ENCODE measurements around the gene TMEM234.

Gene TMEM234

DNA sequence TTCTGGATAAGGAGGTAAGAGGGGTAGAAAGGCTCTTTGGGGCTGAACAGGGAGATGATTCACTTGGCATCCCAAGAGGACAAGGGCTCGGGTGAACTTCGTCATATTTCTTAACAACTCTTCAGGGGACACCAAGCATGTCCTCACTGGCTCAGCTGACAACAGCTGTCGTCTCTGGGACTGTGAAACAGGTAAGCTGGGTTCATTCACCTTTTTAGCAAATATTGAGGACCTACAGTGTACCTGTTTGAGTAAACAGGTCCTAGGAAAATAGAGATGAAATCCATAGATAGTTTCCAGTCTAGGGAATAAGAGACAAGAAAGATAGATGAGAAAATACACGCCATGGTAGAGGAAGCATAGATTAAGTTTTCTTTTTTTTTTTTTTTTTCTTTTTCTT is 2.1 kb upstream of the TMEM234 start:
- Mint-ChIP-seq H3K27ac (peak overlapping the region; percentile 96 to 99), H3K36me3 (ENCODE audit: insufficient read depth) (peaks cover 71% of the 10 kb centered on the region), H3K9me3 (no peaks in the 10 kb centered on the region), H3K4me1 (ENCODE audit: low read depth in 2 of 2) (peaks cover 23 to 27% of the 10 kb centered on the region in 2 donors), H3K4me3 (peak overlapping the region; percentile 91), H3K27me3 (no peaks in the 10 kb centered on the region)
- ATAC-seq (replicated peaks) (no peak), DNase-seq (no peak)

GRCh38 chr1:32223683-32224082 is 1.5 kb upstream of the TMEM234 start:
- ATAC-seq (replicated peaks) (no peak), DNase-seq (no peak)
- no peaks in the 10 kb centered on the region for H3K9me3 Mint-ChIP-seq
- H3K27ac Mint-ChIP-seq: peak overlapping the region; percentile 96 to 99
- peak overlapping the region; percentile 91 for H3K4me3 Mint-ChIP-seq
- no peaks in the 10 kb centered on the region for H3K27me3 Mint-ChIP-seq
- peaks cover 70% of the 10 kb centered on the region for H3K36me3 Mint-ChIP-seq (ENCODE audit: insufficient read depth)
- H3K4me1 Mint-ChIP-seq (ENCODE audit: low read depth in 2 of 2): peaks cover 22 to 27% of the 10 kb centered on the region in 2 donors

GRCh38 chr1:32221581-32221979 is 573 bp downstream of the TMEM234 start:
- ATAC-seq (replicated peaks): no peak
- peak overlapping the region; percentile 96 to 99 for H3K27ac Mint-ChIP-seq
- H3K27me3 Mint-ChIP-seq: no peaks in the 10 kb centered on the region
- peaks cover 21 to 22% of the 10 kb centered on the region in 2 donors for H3K4me1 Mint-ChIP-seq (ENCODE audit: low read depth in 2 of 2)
- H3K9me3 Mint-ChIP-seq: no peaks in the 10 kb centered on the region
- peaks cover 53% of the 10 kb centered on the region for H3K36me3 Mint-ChIP-seq (ENCODE audit: insufficient read depth)
- DNase-seq: no peak
- H3K4me3 Mint-ChIP-seq: peak overlapping the region; percentile 91

- peaks cover 22 to 24% of the 10 kb centered on the region in 2 donors for H3K4me1 Mint-ChIP-seq (ENCODE audit: low read depth in 2 of 2)
- DNase-seq: no peak
- peak overlapping the region; percentile 96 to 99 for H3K27ac Mint-ChIP-seq
Observed at GRCh38 chr1:32220746-32221580, 1.2 kb downstream of the TMEM234 start.

DNA sequence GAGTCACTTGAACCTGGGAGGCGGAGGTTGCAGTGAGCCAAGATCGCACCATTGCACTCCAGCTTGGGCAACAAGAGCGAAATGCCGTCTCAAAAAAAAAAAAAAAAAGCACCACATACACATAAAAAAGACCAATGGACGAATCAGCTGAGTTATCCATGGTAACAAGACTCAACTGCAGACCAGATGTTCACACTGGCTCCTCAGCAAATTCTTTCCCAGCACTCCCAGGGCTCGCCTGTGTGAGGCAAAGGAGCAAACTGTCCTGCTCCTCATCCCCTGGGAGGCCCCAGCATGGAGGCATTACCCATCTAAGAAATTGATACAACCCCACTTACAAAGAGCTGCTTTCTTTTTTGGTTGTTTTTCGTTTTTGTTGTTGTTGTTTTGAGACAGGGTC is 3.1 kb downstream of the TMEM234 start:
- Mint-ChIP-seq H3K27me3 (no peaks in the 10 kb centered on the region), H3K9me3 (no peaks in the 10 kb centered on the region), H3K27ac (peak overlapping the region in 1 of 2 donors; percentile 18), H3K4me1 (ENCODE audit: low read depth in 2 of 2) (peaks cover 18 to 25% of the 10 kb centered on the region in 2 donors), H3K36me3 (ENCODE audit: insufficient read depth) (peaks cover 31% of the 10 kb centered on the region), H3K4me3 (no peak overlapping the region)
- ATAC-seq (replicated peaks) (no peak), DNase-seq (no peak)

More at GRCh38 chr1:32220746-32221580, 1.2 kb downstream of the TMEM234 start:
- ATAC-seq (replicated peaks): no peak
- no peaks in the 10 kb centered on the region for H3K27me3 Mint-ChIP-seq
- H3K4me3 Mint-ChIP-seq: peak overlapping the region; percentile 91
- H3K36me3 Mint-ChIP-seq (ENCODE audit: insufficient read depth): peaks cover 47% of the 10 kb centered on the region
- H3K9me3 Mint-ChIP-seq: no peaks in the 10 kb centered on the region

- Mint-ChIP-seq H3K36me3 (ENCODE audit: insufficient read depth) (peaks cover 11% of the 10 kb centered on the region), H3K4me1 (ENCODE audit: low read depth in 2 of 2) (peaks cover 7 to 14% of the 10 kb centered on the region in 2 donors), H3K27me3 (no peaks in the 10 kb centered on the region), H3K27ac (peak overlapping the region in 1 of 2 donors; percentile 75), H3K4me3 (no peak overlapping the region), H3K9me3 (no peaks in the 10 kb centered on the region)
- ATAC-seq (replicated peaks) (no peak), DNase-seq (no peak)
Observed at GRCh38 chr1:32216566-32216965, 5.6 kb downstream of the TMEM234 start.

- DNase-seq (peak; percentile 38 to 45 (median 44)), ATAC-seq (replicated peaks) (peak; percentile 83)
- H3K4me1 Mint-ChIP-seq (ENCODE audit: low read depth in 2 of 2): peaks cover under 1 to 9% of the 10 kb centered on the region in 2 donors
- H3K27me3 Mint-ChIP-seq: no peaks in the 10 kb centered on the region
- no peaks in the 10 kb centered on the region for H3K9me3 Mint-ChIP-seq
- peaks cover 11% of the 10 kb centered on the region for H3K36me3 Mint-ChIP-seq (ENCODE audit: insufficient read depth)
- no peak overlapping the region for H3K4me3 Mint-ChIP-seq
- H3K27ac Mint-ChIP-seq: peak overlapping the region in 1 of 2 donors; percentile 75
Observed at GRCh38 chr1:32215629-32216480, 6.3 kb downstream of the TMEM234 start.

- DNase-seq: no peak
- Mint-ChIP-seq H3K9me3 (no peaks in the 10 kb centered on the region), H3K36me3 (ENCODE audit: insufficient read depth) (peaks cover 3% of the 10 kb centered on the region), H3K27me3 (no peaks in the 10 kb centered on the region), H3K27ac (peak within 1 kb of the TSS; percentile 60 to 83), H3K4me1 (ENCODE audit: low read depth in 2 of 2) (peaks cover 13 to 17% of the 10 kb centered on the region in 2 donors), H3K4me3 (no peak within 1 kb of the TSS)
- no peak for ATAC-seq (replicated peaks)
Observed at GRCh38 chr1:32208891-32209328, 13.2 kb downstream of the TMEM234 start, which contains the start of gene DCDC2B. Gene DCDC2B (plus strand): TSS chr1:32209089. CDS start chr1:32209094, 5 bp downstream.

- Mint-ChIP-seq H3K4me3 (no peak overlapping the region), H3K36me3 (ENCODE audit: insufficient read depth) (peaks cover 3% of the 10 kb centered on the region), H3K27ac (no peak overlapping the region), H3K27me3 (no peaks in the 10 kb centered on the region), H3K9me3 (no peaks in the 10 kb centered on the region), H3K4me1 (ENCODE audit: low read depth in 2 of 2) (peaks cover 14 to 18% of the 10 kb centered on the region in 2 donors)
- DNase-seq: no peak
- no peak for ATAC-seq (replicated peaks)
Observed at GRCh38 chr1:32208469-32208868, 13.7 kb downstream of the TMEM234 start.

GRCh38 chr1:32205401-32206370 is 16.5 kb downstream of the TMEM234 start, which contains the start of gene IQCC:
Gene IQCC (plus strand): TSS chr1:32205671. CDS start chr1:32205682, 11 bp downstream.
- Mint-ChIP-seq H3K36me3 (ENCODE audit: insufficient read depth) (peaks cover 18% of the 10 kb centered on the region), H3K9me3 (no peaks in the 10 kb centered on the region), H3K4me1 (ENCODE audit: low read depth in 2 of 2) (peaks cover 28 to 34% of the 10 kb centered on the region in 2 donors), H3K27ac (peak within 1 kb of the TSS; percentile 91 to 94), H3K27me3 (no peaks in the 10 kb centered on the region), H3K4me3 (peak within 1 kb of the TSS; percentile 84 to 88)
- ATAC-seq (replicated peaks) (peak; percentile 67), DNase-seq (peak; percentile 78 to 84 (median 79))

GRCh38 chr1:32204943-32205361 is 17.2 kb downstream of the TMEM234 start:
- H3K9me3 Mint-ChIP-seq: no peaks in the 10 kb centered on the region
- H3K27ac Mint-ChIP-seq: peak overlapping the region; percentile 91 to 94
- H3K36me3 Mint-ChIP-seq (ENCODE audit: insufficient read depth): peaks cover 22% of the 10 kb centered on the region
- peak overlapping the region; percentile 84 to 88 for H3K4me3 Mint-ChIP-seq
- DNase-seq (no peak), ATAC-seq (replicated peaks) (no peak)
- H3K4me1 Mint-ChIP-seq (ENCODE audit: low read depth in 2 of 2): peaks cover 35 to 40% of the 10 kb centered on the region in 2 donors
- H3K27me3 Mint-ChIP-seq: no peaks in the 10 kb centered on the region

Data from effector memory CD8-positive, alpha-beta T cell (primary cell).